WTC11 (cell line): Measurements from ENCODE around the gene ETV2.

Experiments used
- CTCF ChIP-seq: fragments of 200-600 bp; IDR thresholded peaks from 2 replicates; pipeline ENCODE4 v1.8.0; 2022; ENCODE audit warnings: antibody characterized with exemption
- E2F4 ChIP-seq: sonication (generic); formaldehyde crosslinking; IDR thresholded peaks from 2 replicates; pipeline ENCODE4 v1.8.1; 2022; ENCODE audit warnings: low read depth, mild to moderate bottlenecking, moderate library complexity, missing genetic modification reagents, borderline replicate concordance
- IRF1 ChIP-seq: sonication (generic); formaldehyde crosslinking; IDR thresholded peaks from 2 replicates; pipeline ENCODE4 v1.8.0; 2023; ENCODE audit warnings: missing genetic modification reagents
- OVOL2 ChIP-seq: fragments of 250-450 bp; sonication (Bioruptor Pico); IDR thresholded peaks from 2 replicates; pipeline ENCODE4 v1.9.0; 2021; ENCODE audit warnings: mild to moderate bottlenecking, borderline replicate concordance
- ZNF121 ChIP-seq: sonication (generic); formaldehyde crosslinking; IDR thresholded peaks from 2 replicates; pipeline ENCODE4 v1.8.0; 2023; ENCODE audit warnings: missing genetic modification reagents
- TF ChIP-seq, protein P1 (sequence below): sonication (generic); formaldehyde crosslinking; IDR thresholded peaks from 2 replicates; pipeline ENCODE4 v1.8.1; 2023; ENCODE audit warnings: mild to moderate bottlenecking, missing genetic modification reagents, moderate library complexity

GRCh38 chr19:35666251-35666913 lies 24.8 kb downstream of the ETV2 start, which contains the start of gene UPK1A:
- TF ChIP-seq CTCF (no peak), OVOL2 (no peak), IRF1 (no peak), E2F4 (CRISPR knock-in tag) (no peak), ZNF121 (CRISPR knock-in tag) (no peak)
- TF ChIP-seq, protein P1, sequence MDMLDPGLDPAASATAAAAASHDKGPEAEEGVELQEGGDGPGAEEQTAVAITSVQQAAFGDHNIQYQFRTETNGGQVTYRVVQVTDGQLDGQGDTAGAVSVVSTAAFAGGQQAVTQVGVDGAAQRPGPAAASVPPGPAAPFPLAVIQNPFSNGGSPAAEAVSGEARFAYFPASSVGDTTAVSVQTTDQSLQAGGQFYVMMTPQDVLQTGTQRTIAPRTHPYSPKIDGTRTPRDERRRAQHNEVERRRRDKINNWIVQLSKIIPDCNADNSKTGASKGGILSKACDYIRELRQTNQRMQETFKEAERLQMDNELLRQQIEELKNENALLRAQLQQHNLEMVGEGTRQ (CRISPR knock-in tag) = no peak
